SK-N-SH (cell line): ENCODE results near the gene FAM120A. TPM values are rescaled to one million over a fixed set of nuclear protein-coding genes. Genes with fewer than 3 reads are reported as not detected.
A peak's percentile ranks its signal among the peaks of the same experiment; 100 is the strongest.

Source experiments
- CTCF ChIA-PET: fragments of 300-600, 350-600 bp; formaldehyde crosslinking; extraction: SDS; loops from one replicate; lab custom pipeline; 2021; lab: Yijun Ruan, JAX
- POLR2A ChIA-PET: fragments of 350-600 bp; sonication (Branson Sonifier 250); formaldehyde crosslinking; extraction: SDS; loops from one replicate; lab custom pipeline; 2020; ENCODE audit warnings: antibody characterized with exemption, inconsistent platforms; lab: Yijun Ruan, JAX
- DNase-seq: peaks from one replicate; pipeline ENCODE4 v3.0.0; 2012
- H2AFZ ChIP-seq: fragments of 200-600 bp; sonication (generic); 2 replicates; pipeline ENCODE4 v1.8.1; 2016; ENCODE audit warnings: antibody characterized with exemption, mild to moderate bottlenecking, low read depth
- H3F3A ChIP-seq: fragments of 200-600 bp; sonication (generic); replicated peaks from 2 replicates; pipeline ENCODE3; 2016; ENCODE audit warnings: antibody characterized with exemption, mild to moderate bottlenecking; ENCODE audit not compliant: insufficient read depth
- H3K27ac ChIP-seq, 2 experiments: fragments of 200-500 bp in 1 of 2; fragments of 200-600 bp in 1 of 2; sonication (Bioruptor generic) in 1 of 2; sonication (generic), shearing (Covaris generic) in 1 of 2; 2 replicates each; pipeline versions ENCODE4 v1.5.1 to v1.6.1; 2014 to 2016; ENCODE audit warnings: low read depth in 2 of 2, inconsistent platforms in 1 of 2, low read length in 1 of 2, mild to moderate bottlenecking in 1 of 2, mixed read lengths in 1 of 2
- H3K27me3 ChIP-seq: fragments of 200-600 bp; sonication (generic), shearing (Covaris generic); 2 replicates; pipeline ENCODE4 v1.6.1; 2016; ENCODE audit warnings: mixed run types; ENCODE audit not compliant: insufficient read depth
- H3K36me3 ChIP-seq, 2 experiments: fragments of 200-500 bp in 1 of 2; fragments of 200-600 bp in 1 of 2; sonication (Bioruptor generic) in 1 of 2; sonication (generic) in 1 of 2; replicated peaks in 1 of 2; 2 replicates each; pipeline versions ENCODE3 to v1.5.1; 2014 to 2016; ENCODE audit warnings: low read length in 1 of 2, mild to moderate bottlenecking in 1 of 2; ENCODE audit not compliant: insufficient read depth in 2 of 2, control insufficient read depth in 1 of 2
- H3K4me1 ChIP-seq, 2 experiments: fragments of 200-500 bp in 1 of 2; fragments of 200-600 bp in 1 of 2; sonication (Bioruptor generic) in 1 of 2; sonication (generic), shearing (Covaris generic) in 1 of 2; 2 replicates each; pipeline versions ENCODE4 v1.5.1 to v1.6.1; 2014 to 2016; ENCODE audit warnings: low read depth in 1 of 2, low read length in 1 of 2, mixed run types in 1 of 2; ENCODE audit not compliant: insufficient read depth in 2 of 2, control insufficient read depth in 1 of 2
- H3K4me2 ChIP-seq: fragments of 200-600 bp; sonication (generic), shearing (Covaris generic); 2 replicates; pipeline ENCODE4 v1.6.1; 2017; ENCODE audit warnings: mixed run types
- H3K4me3 ChIP-seq, 2 experiments: fragments of 200-500 bp in 1 of 2; fragments of 200-600 bp in 1 of 2; sonication (Bioruptor generic) in 1 of 2; sonication (generic), shearing (Covaris generic) in 1 of 2; 2 replicates each; pipeline versions ENCODE4 v1.5.1 to v1.8.1; 2014 to 2016; ENCODE audit warnings: low read depth in 2 of 2, inconsistent platforms in 1 of 2, low read length in 1 of 2, mild to moderate bottlenecking in 1 of 2, mixed read lengths in 1 of 2, moderate library complexity in 1 of 2
- H3K79me2 ChIP-seq: fragments of 200-600 bp; sonication (generic); 2 replicates; pipeline ENCODE4 v1.8.1; 2017; ENCODE audit warnings: mild to moderate bottlenecking; ENCODE audit not compliant: insufficient read depth
- H3K9ac ChIP-seq: fragments of 200-600 bp; sonication (generic); 2 replicates; pipeline ENCODE4 v1.6.1; 2017; ENCODE audit warnings: mixed run types
- H3K9me2 ChIP-seq: fragments of 200-600 bp; sonication (generic); 2 replicates; pipeline ENCODE4 v1.6.1; 2017; ENCODE audit warnings: mixed run types
- H3K9me3 ChIP-seq: fragments of 200-600 bp; sonication (generic); 2 replicates; pipeline ENCODE4 v1.6.1; 2017; ENCODE audit warnings: mixed run types, mild to moderate bottlenecking, moderate library complexity
- H4K20me1 ChIP-seq: fragments of 200-600 bp; sonication (generic); 2 replicates; pipeline ENCODE4 v1.6.1; 2017; ENCODE audit warnings: mild to moderate bottlenecking, mixed run types; ENCODE audit not compliant: insufficient read depth
- CTCF ChIP-seq: fragments of 200-600 bp; sonication (generic); IDR thresholded peaks from 2 replicates; pipeline ENCODE4 v1.6.1; 2017; ENCODE audit warnings: antibody characterized with exemption, mild to moderate bottlenecking, moderate library complexity
- EZH2phosphoT487 ChIP-seq: fragments of 200-600 bp; sonication (generic); IDR thresholded peaks from 2 replicates; pipeline ENCODE4 v1.6.1; 2017; ENCODE audit warnings: low read depth, mixed run types, mild to moderate bottlenecking, antibody characterized with exemption, moderate library complexity, borderline replicate concordance
- RAD21 ChIP-seq: IDR thresholded peaks from 2 replicates; pipeline ENCODE4 v1.6.1; 2012; ENCODE audit warnings: mild to moderate bottlenecking, low read length
- TAF1 ChIP-seq: IDR thresholded peaks from 2 replicates; pipeline ENCODE4 v1.6.1; 2012; ENCODE audit warnings: low read depth, mild to moderate bottlenecking, low read length, moderate library complexity, borderline replicate concordance
- USF1 ChIP-seq: IDR thresholded peaks from 2 replicates; pipeline ENCODE4 v1.4.0; 2012; ENCODE audit warnings: low read depth, borderline replicate concordance
- whole genome bisulfite sequencing: methylation state at CpG from one replicate; pipeline ENCODE4 v1.1.6; 2017; ENCODE audit warnings: low lambda C conversion rate; 5-methylcytosine and 5-hydroxymethylcytosine counted together
- polyA plus RNA-seq, 3 experiments: library from polyadenylated mRNA; depleted of rRNA; stranded (reverse); fragments of >200 nt; gene quantifications; 2 replicates each; pipeline ENCODE4 v1.2.3, GENCODE V29; 2012

FAM120A gene
- polyA plus RNA-seq, 1 of the 3 experiments (the other 2 are of a cell fraction) = 58.6 TPM

GRCh38 chr9:93422977-93423616 lies 28.4 kb upstream of the FAM120A start:
- no peaks in the 10 kb centered on the region for H3K4me1 ChIP-seq
- H4K20me1 ChIP-seq = no peaks in the 10 kb centered on the region
- WGBS = 54% methylated on average over 10 of the region's 10 CpGs
- no peak overlapping the region for H3K27ac ChIP-seq
- no peaks in the 10 kb centered on the region for H3F3A ChIP-seq
- DNase-seq = no peak
- no peak overlapping the region for H3K9ac ChIP-seq
- POLR2A ChIA-PET = no interaction called here
- no peaks in the 10 kb centered on the region for H3K9me3 ChIP-seq
- H3K4me3 ChIP-seq = no peak overlapping the region
- no peaks in the 10 kb centered on the region for H3K36me3 ChIP-seq
- H3K9me2 ChIP-seq = no peaks in the 10 kb centered on the region
- CTCF ChIA-PET = no interaction called here
- no peak for TF ChIP-seq EZH2phosphoT487
- TF ChIP-seq USF1 = no peak
- no peaks in the 10 kb centered on the region for H3K79me2 ChIP-seq
- H3K27me3 ChIP-seq = no peaks in the 10 kb centered on the region
- no peak overlapping the region for H2AFZ ChIP-seq
- no peak overlapping the region for H3K4me2 ChIP-seq

- Histone ChIP-seq H3K4me1 (no peaks in the 10 kb centered on the region), H2AFZ (no peak overlapping the region), H3K79me2 (no peaks in the 10 kb centered on the region), H3K9me3 (no peaks in the 10 kb centered on the region), H3K4me3 (no peak overlapping the region), H3K9ac (no peak overlapping the region), H4K20me1 (no peaks in the 10 kb centered on the region), H3K4me2 (no peak overlapping the region), H3K27ac (no peak overlapping the region), H3K27me3 (no peaks in the 10 kb centered on the region; the same call in 1 of the 2 replicates), H3K9me2 (no peaks in the 10 kb centered on the region), H3F3A (no peaks in the 10 kb centered on the region), H3K36me3 (no peaks in the 10 kb centered on the region)
- peak; percentile 19 for TF ChIP-seq CTCF
- 0 out of 2 replicates have a peak, but pooled peaks have one; percentile 6 for TF ChIP-seq RAD21
- no peak for TF ChIP-seq TAF1
- 93% methylated on average over 4 of the region's 5 CpGs for WGBS
- DNase-seq = no peak
- POLR2A ChIA-PET = no interaction called here
- CTCF ChIA-PET = interaction anchor here (0.5 kb wide), 1 partner anchor 12 kb away, joined by 3 read pairs; no protein-coding TSS in a partner anchor
Observed at GRCh38 chr9:93427655-93428379, 23.7 kb upstream of the FAM120A start.
